H1 (cell line): ENCODE measurements around the gene ZSCAN5A. TPM values are rescaled to one million over a fixed set of nuclear protein-coding genes. Genes with fewer than 3 reads are reported as not detected.

Experiments used
- CTCF ChIA-PET: fragments of 300-600 bp; sonication (Branson Sonifier 250); formaldehyde crosslinking; loops from one replicate; lab custom pipeline; 2021; ENCODE audit not compliant: partially characterized antibody; lab: Charles Lee
- POLR2A ChIA-PET: fragments of 300-600 bp; sonication (Branson Sonifier 250); formaldehyde crosslinking; loops from one replicate; lab custom pipeline; 2021; ENCODE audit warnings: inconsistent platforms; ENCODE audit not compliant: partially characterized antibody; lab: Charles Lee
- DNase-seq, 2 experiments: peaks; one replicate each; pipeline versions ENCODE4 v3.0.0 to v3.0.0-alpha.2; 2010 to 2022; ENCODE audit warnings: low spot score in 2 of 2, low read depth in 1 of 2, mixed read lengths in 1 of 2
- FAIRE-seq: peaks from 2 replicates; lab custom pipeline; 2011; peaks lifted over from hg19 to GRCh38; lab: Jason Lieb, UNC
- H2AFZ ChIP-seq: 2 replicates; pipeline ENCODE4 v1.8.1; 2012; ENCODE audit warnings: low read length, inconsistent platforms
- H2AK5ac ChIP-seq: 2 replicates; pipeline ENCODE4 v1.6.1; 2013; ENCODE audit warnings: low read depth, low read length
- H2BK120ac ChIP-seq: replicated peaks from 2 replicates; pipeline ENCODE3; 2013; ENCODE audit warnings: low read depth, low read length, inconsistent platforms
- H2BK12ac ChIP-seq: 2 replicates; pipeline ENCODE4 v1.6.1; 2013; ENCODE audit warnings: low read depth, low read length
- H2BK15ac ChIP-seq: 2 replicates; pipeline ENCODE4 v1.6.1; 2013; ENCODE audit warnings: low read length
- H2BK20ac ChIP-seq: 2 replicates; pipeline ENCODE4 v1.6.1; 2013; ENCODE audit warnings: low read length
- H2BK5ac ChIP-seq: 2 replicates; pipeline ENCODE4 v1.6.1; 2013; ENCODE audit warnings: low read depth, low read length
- H3K14ac ChIP-seq: 2 replicates; pipeline ENCODE4 v1.6.1; 2013; ENCODE audit warnings: inconsistent platforms; ENCODE audit not compliant: insufficient read length
- H3K18ac ChIP-seq: 2 replicates; pipeline ENCODE4 v1.6.1; 2013; ENCODE audit warnings: low read length; ENCODE audit errors: extremely low read depth
- H3K23ac ChIP-seq: 2 replicates; pipeline ENCODE4 v1.6.1; 2013; ENCODE audit warnings: inconsistent platforms; ENCODE audit not compliant: insufficient read length
- H3K23me2 ChIP-seq: 2 replicates; pipeline ENCODE4 v1.6.1; 2013; ENCODE audit warnings: low read depth, low read length
- H3K27ac ChIP-seq: 2 replicates; pipeline ENCODE4 v1.6.1; 2011; ENCODE audit warnings: low read depth, low read length, inconsistent platforms
- H3K27me3 ChIP-seq, 4 experiments: replicated peaks in 1 of 4; 1 replicate in 1 of 4; 2 replicates in 3 of 4; pipeline versions ENCODE4 v1.6.1 to v1.8.1; 2011 to 2013; ENCODE audit warnings: low read length in 3 of 4, mild to moderate bottlenecking in 3 of 4, inconsistent platforms in 2 of 4, mixed read lengths in 2 of 4, moderate library complexity in 1 of 4; ENCODE audit not compliant: control insufficient read depth in 3 of 4, insufficient read depth in 3 of 4; ENCODE audit errors: extremely low read depth in 1 of 4
- H3K36me3 ChIP-seq, 4 experiments: 2 replicates each; pipeline versions ENCODE4 v1.6.1 to v1.8.1; 2011 to 2013; ENCODE audit warnings: mild to moderate bottlenecking in 4 of 4, low read length in 3 of 4, moderate library complexity in 2 of 4, control low read depth in 1 of 4, inconsistent platforms in 1 of 4; ENCODE audit not compliant: insufficient read depth in 4 of 4, control insufficient read depth in 2 of 4
- H3K4ac ChIP-seq: replicated peaks from 2 replicates; pipeline ENCODE3; 2013; ENCODE audit warnings: low read length, low read depth, mixed read lengths, inconsistent platforms; ENCODE audit not compliant: insufficient read length
- H3K4me1 ChIP-seq, 4 experiments: replicated peaks in 1 of 4; 1 replicate in 1 of 4; 2 replicates in 3 of 4; pipeline versions ENCODE4 v1.6.1 to v1.8.1; 2011 to 2013; ENCODE audit warnings: low read length in 3 of 4, inconsistent platforms in 2 of 4, mixed read lengths in 1 of 4; ENCODE audit not compliant: insufficient read depth in 4 of 4, control insufficient read depth in 3 of 4
- H3K4me2 ChIP-seq, 2 experiments: 2 replicates each; pipeline versions ENCODE4 v1.6.1 to v1.8.1; 2011 to 2013; ENCODE audit warnings: low read depth in 2 of 2, low read length in 2 of 2, control low read depth in 1 of 2, inconsistent platforms in 1 of 2, mild to moderate bottlenecking in 1 of 2; ENCODE audit not compliant: insufficient read depth in 1 of 2
- H3K4me3 ChIP-seq, 4 experiments: fragments of 200-600, 300-600 bp in 1 of 4; sonication (generic), shearing (Covaris generic), sonication (Bioruptor Twin) in 1 of 4; 2 replicates each; pipeline versions ENCODE4 v1.5.1 to v1.8.1; 2011 to 2016; ENCODE audit warnings: low read length in 4 of 4, low read depth in 3 of 4, control low read depth in 2 of 4, inconsistent platforms in 2 of 4, mild to moderate bottlenecking in 2 of 4, mixed read lengths in 1 of 4, moderate library complexity in 1 of 4; ENCODE audit not compliant: insufficient read depth in 2 of 4; ENCODE audit errors: extremely low read depth in 1 of 4
- H3K56ac ChIP-seq: replicated peaks from 2 replicates; pipeline ENCODE3; 2013; ENCODE audit warnings: low read depth, mild to moderate bottlenecking, mixed read lengths, low read length, inconsistent platforms; ENCODE audit not compliant: insufficient read length
- H3K79me1 ChIP-seq: 2 replicates; pipeline ENCODE4 v1.6.1; 2013; ENCODE audit warnings: low read depth, low read length, control low read depth
- H3K79me2 ChIP-seq, 2 experiments: 2 replicates each; pipeline versions ENCODE4 v1.6.1 to v1.8.1; 2012 to 2013; ENCODE audit warnings: low read length in 2 of 2, mild to moderate bottlenecking in 2 of 2, inconsistent platforms in 1 of 2; ENCODE audit not compliant: insufficient read depth in 2 of 2, control insufficient read depth in 1 of 2
- H3K9ac ChIP-seq, 4 experiments: replicated peaks in 1 of 4; 1 replicate in 1 of 4; 2 replicates in 3 of 4; pipeline versions ENCODE4 v1.6.1 to v1.8.1; 2011 to 2013; ENCODE audit warnings: low read depth in 3 of 4, low read length in 3 of 4, control low read depth in 2 of 4, mild to moderate bottlenecking in 2 of 4, moderate library complexity in 2 of 4, inconsistent platforms in 1 of 4; ENCODE audit errors: extremely low read depth in 1 of 4
- H3K9me3 ChIP-seq, 2 experiments: 2 replicates each; pipeline versions ENCODE4 v1.6.1 to v1.8.1; 2012 to 2013; ENCODE audit warnings: mild to moderate bottlenecking in 2 of 2, moderate library complexity in 2 of 2, control low read depth in 1 of 2, inconsistent platforms in 1 of 2, low read depth in 1 of 2, low read length in 1 of 2, mixed read lengths in 1 of 2; ENCODE audit not compliant: insufficient read depth in 2 of 2
- H4K20me1 ChIP-seq, 2 experiments: replicated peaks in 1 of 2; 2 replicates each; pipeline versions ENCODE3 to v1.8.1; 2011 to 2013; ENCODE audit warnings: inconsistent platforms in 2 of 2, low read length in 2 of 2, mild to moderate bottlenecking in 1 of 2; ENCODE audit not compliant: insufficient read depth in 2 of 2, control insufficient read depth in 1 of 2
- H4K5ac ChIP-seq: 2 replicates; pipeline ENCODE4 v1.6.1; 2013; ENCODE audit warnings: low read length, low read depth, mixed read lengths, inconsistent platforms; ENCODE audit not compliant: insufficient read length
- H4K8ac ChIP-seq: 2 replicates; pipeline ENCODE4 v1.8.0; 2013; ENCODE audit warnings: mild to moderate bottlenecking, moderate library complexity, low read length, inconsistent platforms; ENCODE audit not compliant: insufficient read depth; ENCODE audit errors: extremely low read depth
- H4K91ac ChIP-seq: replicated peaks from 2 replicates; pipeline ENCODE3; 2013; ENCODE audit warnings: low read length, mixed read lengths, inconsistent platforms; ENCODE audit not compliant: insufficient read length
- PHF8 ChIP-seq: fragments of 200-600 bp; sonication (generic); conservative IDR thresholded peaks from 2 replicates; pipeline ENCODE4 v1.7.1; 2012; ENCODE audit warnings: low read depth, mild to moderate bottlenecking, inconsistent platforms, low read length, moderate library complexity
- whole genome bisulfite sequencing, 2 experiments: shearing (Covaris generic) in 1 of 2; methylation state at CpG; one replicate each; pipeline versions ENCODE4 v1.1.6 to v1.1.7; 2013 to 2015; ENCODE audit warnings: low lambda C conversion rate in 2 of 2, mixed read lengths in 2 of 2, inconsistent platforms in 1 of 2, low coverage in 1 of 2, missing lambda C conversion rate in 1 of 2; ENCODE audit not compliant: insufficient replicate concordance in 2 of 2, insufficient coverage in 1 of 2, insufficient read length in 1 of 2; ENCODE audit errors: extremely low coverage in 1 of 2, missing lambda C conversion rate in 1 of 2; 5-methylcytosine and 5-hydroxymethylcytosine counted together
- polyA plus RNA-seq, 7 experiments: library from polyadenylated mRNA; depleted of rRNA in 3 of 7; stranded (reverse) in 5 of 7; unstranded in 2 of 7; fragments of >200 nt in 5 of 7; fragments of 200-250 nt in 2 of 7; gene quantifications; 1 replicate in 5 of 7; 2 replicates in 1 of 7; 4 replicates in 1 of 7; pipeline versions ENCODE4 v1.2.1 to v1.2.3, GENCODE V29; 2011 to 2013; ENCODE audit warnings: missing spikeins in 2 of 7, mixed read lengths in 2 of 7
- total RNA-seq: library from RNA; stranded (reverse); fragmentation: NEBNext Ultra II Directional; extraction: Animal tissue kit (Norgen Biotek cat#: 25700); gene quantifications from 2 replicates; pipeline ENCODE4 v1.2.1, GENCODE V29; 2021
- TF ChIP-seq, protein P1 (sequence below): IDR thresholded peaks from 2 replicates; pipeline ENCODE4 v1.6.1; 2011; ENCODE audit warnings: low read depth, mild to moderate bottlenecking, low read length; ENCODE audit not compliant: insufficient read depth

Gene ZSCAN5A
- total and polyA plus RNA-seq, 2 of the 8 experiments (the other 6 are each of a cell fraction or from before 2014, with no cell fraction given), result 8.6 to 11.0 TPM

- no peak overlapping the region for H2AK5ac ChIP-seq
- no peak overlapping the region for H2BK120ac ChIP-seq
- no peak overlapping the region for H3K4ac ChIP-seq
- no peak overlapping the region for H2BK15ac ChIP-seq
- no peak overlapping the region for H3K4me2 ChIP-seq
- no peak for TF ChIP-seq PHF8
- TF ChIP-seq, protein P1, sequence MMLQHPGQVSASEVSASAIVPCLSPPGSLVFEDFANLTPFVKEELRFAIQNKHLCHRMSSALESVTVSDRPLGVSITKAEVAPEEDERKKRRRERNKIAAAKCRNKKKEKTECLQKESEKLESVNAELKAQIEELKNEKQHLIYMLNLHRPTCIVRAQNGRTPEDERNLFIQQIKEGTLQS, result no peak
- no peaks in the 10 kb centered on the region for H3K27me3 ChIP-seq
- H4K91ac ChIP-seq, result no peak overlapping the region
- ChIA-PET CTCF (interaction anchor here (0.6 to 1.2 kb wide), 5 partner anchors 13 to 1914 kb away, joined by 3 to 4 read pairs (median 3); no protein-coding TSS in a partner anchor), POLR2A (no interaction called here)
- H4K5ac ChIP-seq, result no peak overlapping the region
- H2AFZ ChIP-seq, result no peak overlapping the region
- H3K18ac ChIP-seq, result no peak overlapping the region
- WGBS, 2 experiments, result 80% methylated on average over 2 of the region's 2 CpGs; no CpG with 5 or more reads in 1 of the 2 experiments
- H3K14ac ChIP-seq, result no peak overlapping the region
- H3K4me3 ChIP-seq, result no peak overlapping the region
- FAIRE-seq, result no peak
- no peak overlapping the region for H2BK20ac ChIP-seq
- DNase-seq, result no peak
- no peak overlapping the region for H3K23ac ChIP-seq
- H3K56ac ChIP-seq, result no peak overlapping the region
- H4K20me1 ChIP-seq, result no peaks in the 10 kb centered on the region
- H3K79me1 ChIP-seq, result no peaks in the 10 kb centered on the region
- H2BK12ac ChIP-seq, result no peak overlapping the region
- peaks cover 0 to 6% (median 3%) of the 10 kb centered on the region in 4 experiments; a peak in 2 of 8 replicates for H3K36me3 ChIP-seq
- no peak overlapping the region for H2BK5ac ChIP-seq
- H3K27ac ChIP-seq, result no peak overlapping the region
- H3K79me2 ChIP-seq, result no peaks in the 10 kb centered on the region
- H3K4me1 ChIP-seq, result no peaks in the 10 kb centered on the region
- H4K8ac ChIP-seq, result no peak overlapping the region
- H3K9ac ChIP-seq, result no peak overlapping the region
- H3K23me2 ChIP-seq, result no peaks in the 10 kb centered on the region
- peaks cover 11 to 13% of the 10 kb centered on the region in 2 experiments; a peak in 3 of 4 replicates for H3K9me3 ChIP-seq
Observed at GRCh38 chr19:56360841-56361240, 46.2 kb upstream of the ZSCAN5A start.
